Heart right ventricle (tissue), 16 donors: ENCODE data around the gene NUDT7. TPM values are rescaled to one million over a fixed set of nuclear protein-coding genes. Genes with fewer than 3 reads are reported as not detected.

Experiments used
- ATAC-seq, 8 donors: fragments of 200-7000 bp; cut with Tn5 transposase; one replicate each; pipeline ENCODE4 v1.9.1; 2020; ENCODE audit warnings: mild to moderate bottlenecking in 8 of 8, moderate library complexity in 8 of 8, moderate number of reproducible peaks in 1 of 8
- DNase-seq, 2 donors: peaks; one replicate each; pipeline ENCODE4 v3.0.0-alpha.2; 2020
- H3K27ac ChIP-seq, 10 donors: fragments of 200-600 bp; sonication (generic) in 2 of 10; one replicate each; pipeline versions ENCODE4 v1.5.0 to v1.8.0; 2020 to 2022; ENCODE audit warnings: mild to moderate bottlenecking in 3 of 10
- H3K27me3 ChIP-seq, 7 donors: fragments of 200-600 bp; one replicate each; pipeline ENCODE4 v1.8.0; 2021 to 2022; ENCODE audit warnings: mild to moderate bottlenecking in 2 of 7
- H3K36me3 ChIP-seq, 9 donors: fragments of 200-600 bp; sonication (generic) in 1 of 9; one replicate each; pipeline versions ENCODE4 v1.5.0 to v1.8.0; 2020 to 2022; ENCODE audit warnings: mild to moderate bottlenecking in 2 of 9
- H3K4me1 ChIP-seq, 9 donors: fragments of 200-600 bp; sonication (generic) in 1 of 9; one replicate each; pipeline versions ENCODE4 v1.5.0 to v1.8.0; 2020 to 2022; ENCODE audit warnings: mild to moderate bottlenecking in 4 of 9
- H3K4me3 ChIP-seq, 10 donors: fragments of 200-600 bp; sonication (generic) in 2 of 10; one replicate each; pipeline versions ENCODE4 v1.5.0 to v1.8.0; 2020 to 2022; ENCODE audit warnings: mild to moderate bottlenecking in 7 of 10, moderate library complexity in 2 of 10
- H3K9me3 ChIP-seq, 11 donors: fragments of 200-600 bp in 10 of 11; sonication (generic) in 2 of 11; one replicate each; pipeline versions ENCODE4 v1.5.0 to v1.8.0; 2013 to 2022; ENCODE audit warnings: mild to moderate bottlenecking in 2 of 11, control low read depth in 1 of 11, moderate library complexity in 1 of 11
- CTCF ChIP-seq, 9 donors: fragments of 200-600 bp; sonication (generic) in 2 of 9; IDR thresholded peaks; one replicate each; pipeline versions ENCODE4 v1.5.0 to v1.8.0; 2021 to 2022; ENCODE audit warnings: antibody characterized with exemption in 9 of 9, mild to moderate bottlenecking in 5 of 9, moderate library complexity in 1 of 9
- WGBS, 2 donors: extraction: QIAGEN DNeasy Blood & Tissue Kit; methylation state at CpG; one replicate each; pipeline ENCODE4 v1.1.7; 2013; ENCODE audit warnings: inconsistent platforms in 1 of 2; 5-methylcytosine and 5-hydroxymethylcytosine counted together
- intact Hi-C, 10 donors: fragments of 100-400 bp; cut with DNase I; formaldehyde crosslinking; loops; one replicate each; pipeline versions ENCODE4 v1.11.1 to v1.14.2; 2022
- polyA plus RNA-seq, 2 donors: library from polyadenylated mRNA; stranded (reverse); fragments of 200-250 nt; gene quantifications; one replicate each; pipeline ENCODE4 v1.2.3, GENCODE V29; 2013
- total RNA-seq, 10 donors: library from RNA; stranded (reverse); fragmentation: NEBNext Ultra II Directional in 3 of 10; extraction: Animal tissue kit (Norgen Biotek cat#: 25700) in 3 of 10; gene quantifications; one replicate each; pipeline versions ENCODE4 v1.2.1 to v1.2.4, GENCODE V29; 2021 to 2023
- donor health status: Arrhythmogenic right ventricular cardiomyopathy.
- donor health status: ischemic (EF 13 %, LVEDD 7.1; RV severe dilation, severe dysfunction).
- donor health status: healthy with polysubstance abuse.
- donor health status: DM: no; HTN: yes; CAD: no.
- donor health status: DM: no; HTN: no; CAD: no.
- donor health status: ischemic (EF 25% LVEDD 6.9; RV normal size, moderate dysfunction).
- donor health status: ischemic (EF 25% LVEDD 5.7; RV mildly dilated, moderate dysfunction).
- donor health status: healthy.
- donor health status: DM: yes; HTN: yes; CAD: no.
- donor health status: Ischemic cardiomyopathy.
- donor health status: ischemic (EF 35%, LVEDD 5.7; RV mildly dilated, moderate dysfunction).
- donor health status: nonischemic (EF 11% LVEDD 7.7; RV severe dilation, severe dysfunction).
- donor health status: DM: yes; HTN: yes; CAD: no.
- donor health status: PGD.
- donor health status: ischemic (EF 29% LVEDD 5.4; RV normal size, mild dysfunction).
- donor health status: nonischemic (EF 23%, LVEDD 6.1; RV moderate dilation, normal function).

NUDT7 gene
- total and polyA plus RNA-seq, 12 donors = 10.3 to 75.7 (median 46.9) TPM

GRCh38 chr16:77729951-77730350, 7.6 kb downstream of the NUDT7 start:
- Histone ChIP-seq H3K27me3 (no peaks in the 10 kb centered on the region), H3K36me3 (peaks cover 0 to 52% (median 0%) of the 10 kb centered on the region in 9 donors), H3K27ac (no peak overlapping the region), H3K9me3 (peaks cover 0 to 5% (median 0%) of the 10 kb centered on the region in 11 donors), H3K4me3 (no peak overlapping the region), H3K4me1 (no peaks in the 10 kb centered on the region)
- intact Hi-C loops = no loop called here
- WGBS, 2 donors = 2 to 36% methylated on average over 1 of the region's 1 CpG
- DNase-seq (no peak), ATAC-seq (no peak)
- TF ChIP-seq CTCF (IDR thresholded peaks at IDR 0.05) = no peak

DNA sequence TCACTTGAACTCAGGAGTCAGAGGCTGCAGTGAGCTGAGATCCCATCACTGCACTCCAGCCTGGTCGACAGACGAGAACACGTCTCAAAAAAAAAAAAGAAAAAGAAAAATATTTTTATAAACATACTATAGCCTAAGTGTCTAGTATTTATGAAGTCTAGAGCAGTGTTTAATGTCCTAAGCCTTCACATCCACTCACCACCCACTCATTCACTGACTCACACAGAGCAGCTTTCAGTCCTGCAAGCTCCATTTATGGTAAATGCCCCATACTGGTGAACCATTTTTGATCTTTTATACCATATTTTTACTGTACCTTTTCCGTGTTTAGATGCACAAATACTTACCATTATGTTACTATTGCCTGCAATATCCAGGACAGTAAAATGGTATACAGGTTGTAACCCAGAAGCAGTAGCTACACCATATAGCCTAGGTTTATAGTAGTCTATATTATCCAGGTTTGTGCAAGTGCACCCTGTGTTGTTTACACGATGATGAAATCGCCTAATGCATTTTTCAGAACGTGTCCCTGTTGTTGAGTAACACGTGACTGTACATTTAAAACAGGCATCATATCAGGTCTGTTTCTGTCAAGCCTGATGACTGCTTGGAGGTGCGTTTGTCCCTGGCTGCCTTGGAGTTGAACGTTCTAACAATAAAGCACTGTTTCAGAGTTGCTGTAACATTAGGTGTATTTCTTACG, 10.1 kb downstream of the NUDT7 start:
- WGBS, 2 donors = 79 to 88% methylated on average over 11 of the region's 11 CpGs
- Histone ChIP-seq H3K27ac (no peak overlapping the region), H3K4me3 (no peak overlapping the region), H3K36me3 (peaks cover 0 to 49% (median 0%) of the 10 kb centered on the region in 9 donors), H3K27me3 (no peaks in the 10 kb centered on the region), H3K4me1 (no peaks in the 10 kb centered on the region), H3K9me3 (peaks cover 0 to 5% (median 0%) of the 10 kb centered on the region in 11 donors)
- no peak for TF ChIP-seq CTCF (IDR thresholded peaks at IDR 0.05)
- DNase-seq = no peak
- ATAC-seq = no peak
- intact Hi-C loops = no loop called here

- no peaks in the 10 kb centered on the region for H3K4me1 ChIP-seq
- TF ChIP-seq CTCF (IDR thresholded peaks at IDR 0.05) = no peak
- H3K27me3 ChIP-seq = no peaks in the 10 kb centered on the region
- ATAC-seq (no peak), DNase-seq (no peak)
- intact Hi-C loops = no loop called here
- peaks cover 0 to 5% (median 0%) of the 10 kb centered on the region in 11 donors for H3K9me3 ChIP-seq
- peaks cover 0 to 34% (median 0%) of the 10 kb centered on the region in 9 donors for H3K36me3 ChIP-seq
- H3K4me3 ChIP-seq = no peak overlapping the region
- H3K27ac ChIP-seq = no peak overlapping the region
- 69 to 73% methylated on average over 1 of the region's 1 CpG for WGBS, 2 donors
These were observed 14.6 kb downstream of the NUDT7 start for GRCh38 chr16:77736879-77737278.

DNA sequence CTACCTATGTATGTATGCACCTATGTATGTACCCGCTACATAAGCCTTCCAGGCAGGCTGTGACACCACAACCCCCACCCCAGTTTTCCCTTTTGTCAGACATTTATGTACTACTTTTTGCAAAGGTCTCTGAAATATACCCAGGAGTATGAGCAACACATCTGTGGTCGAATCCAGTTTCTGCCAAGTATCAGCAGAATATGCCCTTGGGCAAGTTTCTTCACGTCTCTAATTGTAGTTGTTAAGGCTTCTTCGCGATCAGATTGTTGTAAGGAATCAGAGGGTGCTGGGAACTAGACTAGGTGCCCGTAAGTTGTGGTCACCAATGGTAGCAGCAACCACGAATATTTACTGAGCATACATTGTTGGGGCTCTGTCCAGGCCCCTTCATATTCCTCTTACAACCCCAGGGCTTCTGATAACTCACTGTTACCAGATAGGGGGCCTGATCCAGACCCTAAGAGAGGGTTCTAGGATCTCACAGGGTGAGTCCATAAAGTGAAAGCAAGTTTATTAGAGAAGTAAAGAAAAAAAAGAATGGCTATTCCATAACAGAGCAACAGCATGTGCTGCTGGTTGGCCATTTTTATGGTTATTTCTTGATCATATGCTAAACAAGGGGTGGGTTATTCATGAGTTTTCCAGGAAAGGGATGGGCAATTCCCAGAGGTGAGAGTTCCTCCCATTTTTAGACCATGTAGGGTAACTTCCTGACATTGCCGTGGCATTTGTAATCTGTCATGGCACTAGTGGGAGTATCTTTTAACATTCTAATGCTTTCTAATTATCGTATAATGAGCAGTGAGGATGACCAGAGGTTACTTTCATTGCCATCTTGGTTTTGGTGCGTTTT, 16.6 kb downstream of the NUDT7 start:
- Histone ChIP-seq H3K9me3 (peaks cover 0 to 5% (median 0%) of the 10 kb centered on the region in 11 donors), H3K4me3 (no peak overlapping the region), H3K27me3 (no peaks in the 10 kb centered on the region), H3K27ac (no peak overlapping the region), H3K4me1 (no peaks in the 10 kb centered on the region), H3K36me3 (peaks cover 0 to 31% (median 0%) of the 10 kb centered on the region in 9 donors)
- WGBS, 2 donors = 82 to 89% methylated on average over 10 of the region's 10 CpGs
- intact Hi-C loops = no loop called here
- DNase-seq (no peak), ATAC-seq (no peak)
- no peak for TF ChIP-seq CTCF (IDR thresholded peaks at IDR 0.05)
